HG03521 (cell line): Measurements from ENCODE around the gene PLLP.

Source experiments
- ATAC-seq: cut with Tn5 transposase; IDR thresholded peaks from one replicate; pipeline ENCODE4 v1.9.1; 2021; ENCODE audit warnings: mild to moderate bottlenecking, moderate library complexity; ENCODE audit not compliant: unreplicated experiment

Gene PLLP

GRCh38 chr16:57284209-57284951 lies at the start of gene PLLP:
Gene PLLP (minus strand): TSS chr16:57284672. CDS start chr16:57284540, 132 bp downstream.
- no peak for ATAC-seq

GRCh38 chr16:57333402-57333801 lies 48.9 kb upstream of the PLLP start:
- ATAC-seq, result no peak

- ATAC-seq, result no peak
Measured at GRCh38 chr16:57331355-57331754, 46.9 kb upstream of the PLLP start.

- ATAC-seq, result no peak
Measured at GRCh38 chr16:57329718-57330327, 45.4 kb upstream of the PLLP start.

- no peak for ATAC-seq
Measured at GRCh38 chr16:57325458-57325857, 41.0 kb upstream of the PLLP start.

GRCh38 chr16:57324749-57325148 lies 40.3 kb upstream of the PLLP start:
- no peak for ATAC-seq

GRCh38 chr16:57319646-57320045 lies 35.2 kb upstream of the PLLP start:
- ATAC-seq, result no peak

GRCh38 chr16:57318240-57318970 lies 33.9 kb upstream of the PLLP start:
- ATAC-seq, result no peak

- no peak for ATAC-seq
Measured at GRCh38 chr16:57316390-57317017, 32.0 kb upstream of the PLLP start.

GRCh38 chr16:57315416-57315815 lies 30.9 kb upstream of the PLLP start:
- no peak for ATAC-seq

- no peak for ATAC-seq
Measured at GRCh38 chr16:57314161-57314785, 29.8 kb upstream of the PLLP start.

- ATAC-seq, result no peak
Measured at GRCh38 chr16:57313509-57313908, 29.0 kb upstream of the PLLP start.

- ATAC-seq, result no peak
Measured at GRCh38 chr16:57310801-57311200, 26.3 kb upstream of the PLLP start.

GRCh38 chr16:57308041-57308440 lies 23.6 kb upstream of the PLLP start:
- no peak for ATAC-seq

GRCh38 chr16:57307365-57307764 lies 22.9 kb upstream of the PLLP start:
- ATAC-seq, result no peak

- ATAC-seq, result no peak
Measured at GRCh38 chr16:57306676-57307341, 22.3 kb upstream of the PLLP start.

GRCh38 chr16:57305159-57305811 lies 20.8 kb upstream of the PLLP start:
- no peak for ATAC-seq

- ATAC-seq, result no peak
Measured at GRCh38 chr16:57304169-57305061, 19.9 kb upstream of the PLLP start.

- ATAC-seq, result no peak
Measured at GRCh38 chr16:57303910-57304168, 19.4 kb upstream of the PLLP start.
